Loucy (cell line): ENCODE measurements around the gene PNPLA6.

Experiments
- H2AFZ ChIP-seq: fragments of 200-600 bp; sonication (generic); 2 replicates; pipeline ENCODE4 v1.6.0; 2016; ENCODE audit warnings: antibody characterized with exemption, mild to moderate bottlenecking, low read length, moderate library complexity
- H3F3A ChIP-seq: fragments of 200-600 bp; 2 replicates; pipeline ENCODE4 v1.6.0; 2016; ENCODE audit warnings: antibody characterized with exemption, low read depth, mild to moderate bottlenecking
- H3K27me3 ChIP-seq: fragments of 200-600 bp; sonication (generic); 2 replicates; pipeline ENCODE4 v1.6.1; 2014; ENCODE audit warnings: low read length, mild to moderate bottlenecking; ENCODE audit not compliant: insufficient read depth, poor library complexity, severe bottlenecking
- H3K36me3 ChIP-seq: fragments of 200-600 bp; sonication (generic); 2 replicates; pipeline ENCODE4 v1.6.1; 2016; ENCODE audit warnings: low read length; ENCODE audit not compliant: insufficient read depth
- H3K4me1 ChIP-seq: fragments of 200-600 bp; sonication (generic); 2 replicates; pipeline ENCODE4 v1.5.1; 2014; ENCODE audit warnings: low read length, mild to moderate bottlenecking; ENCODE audit not compliant: insufficient read depth, poor library complexity, severe bottlenecking
- H3K4me2 ChIP-seq: fragments of 200-600 bp; sonication (generic); 2 replicates; pipeline ENCODE4 v1.6.0; 2014; ENCODE audit warnings: antibody characterized with exemption, low read length, low read depth, mild to moderate bottlenecking; ENCODE audit not compliant: poor library complexity, severe bottlenecking
- H3K4me3 ChIP-seq: fragments of 200-600 bp; sonication (generic); 2 replicates; pipeline ENCODE4 v1.5.1; 2014; ENCODE audit warnings: low read length, mild to moderate bottlenecking, mixed read lengths; ENCODE audit not compliant: poor library complexity, severe bottlenecking
- H3K79me2 ChIP-seq: fragments of 200-600 bp; sonication (generic); 2 replicates; pipeline ENCODE4 v1.6.1; 2014; ENCODE audit warnings: low read length; ENCODE audit not compliant: insufficient read depth
- H3K9ac ChIP-seq: fragments of 200-600 bp; sonication (generic); 2 replicates; pipeline ENCODE4 v1.6.0; 2014; ENCODE audit warnings: mild to moderate bottlenecking, low read depth, low read length, moderate library complexity; ENCODE audit not compliant: poor library complexity, severe bottlenecking
- H3K9me2 ChIP-seq: fragments of 200-600 bp; sonication (generic); replicated peaks from 2 replicates; pipeline ENCODE4 v1.6.1; 2016; ENCODE audit warnings: low read depth, low read length, mixed read lengths
- H3K9me3 ChIP-seq: fragments of 200-600 bp; sonication (generic); 2 replicates; pipeline ENCODE4 v1.6.1; 2014; ENCODE audit warnings: mild to moderate bottlenecking, antibody characterized with exemption, low read length, low read depth; ENCODE audit not compliant: insufficient read depth
- H4K20me1 ChIP-seq: fragments of 200-600 bp; sonication (generic); 2 replicates; pipeline ENCODE4 v1.6.0; 2014; ENCODE audit warnings: antibody characterized with exemption, low read length, mild to moderate bottlenecking; ENCODE audit not compliant: insufficient read depth, poor library complexity, severe bottlenecking
- EZH2phosphoT487 ChIP-seq: fragments of 200-600 bp; IDR thresholded peaks from 2 replicates; pipeline ENCODE4 v1.6.1; 2018; ENCODE audit warnings: antibody characterized with exemption, mild to moderate bottlenecking, moderate library complexity, borderline replicate concordance
- TF ChIP-seq, protein P1 (sequence below): fragments of 200-600 bp; sonication (generic); conservative IDR thresholded peaks from 2 replicates; pipeline ENCODE4 v1.5.1; 2014; ENCODE audit warnings: mild to moderate bottlenecking, antibody characterized with exemption, low read length

The PNPLA6 gene

GRCh38 chr19:7541828-7542443, 6.4 kb downstream of the PNPLA6 start:
- no peak overlapping the region for H3K4me3 ChIP-seq
- TF ChIP-seq, protein P1, sequence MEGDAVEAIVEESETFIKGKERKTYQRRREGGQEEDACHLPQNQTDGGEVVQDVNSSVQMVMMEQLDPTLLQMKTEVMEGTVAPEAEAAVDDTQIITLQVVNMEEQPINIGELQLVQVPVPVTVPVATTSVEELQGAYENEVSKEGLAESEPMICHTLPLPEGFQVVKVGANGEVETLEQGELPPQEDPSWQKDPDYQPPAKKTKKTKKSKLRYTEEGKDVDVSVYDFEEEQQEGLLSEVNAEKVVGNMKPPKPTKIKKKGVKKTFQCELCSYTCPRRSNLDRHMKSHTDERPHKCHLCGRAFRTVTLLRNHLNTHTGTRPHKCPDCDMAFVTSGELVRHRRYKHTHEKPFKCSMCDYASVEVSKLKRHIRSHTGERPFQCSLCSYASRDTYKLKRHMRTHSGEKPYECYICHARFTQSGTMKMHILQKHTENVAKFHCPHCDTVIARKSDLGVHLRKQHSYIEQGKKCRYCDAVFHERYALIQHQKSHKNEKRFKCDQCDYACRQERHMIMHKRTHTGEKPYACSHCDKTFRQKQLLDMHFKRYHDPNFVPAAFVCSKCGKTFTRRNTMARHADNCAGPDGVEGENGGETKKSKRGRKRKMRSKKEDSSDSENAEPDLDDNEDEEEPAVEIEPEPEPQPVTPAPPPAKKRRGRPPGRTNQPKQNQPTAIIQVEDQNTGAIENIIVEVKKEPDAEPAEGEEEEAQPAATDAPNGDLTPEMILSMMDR: no peak
- no peak for TF ChIP-seq EZH2phosphoT487
- H2AFZ ChIP-seq: no peak overlapping the region
- H3K4me1 ChIP-seq: peaks cover 9% of the 10 kb centered on the region
- H3K9ac ChIP-seq: no peak overlapping the region
- H3K79me2 ChIP-seq: no peaks in the 10 kb centered on the region
- H3K4me2 ChIP-seq: no peak overlapping the region
- no peaks in the 10 kb centered on the region for H3K36me3 ChIP-seq
- H3K27me3 ChIP-seq: no peaks in the 10 kb centered on the region
- no peaks in the 10 kb centered on the region for H3K9me3 ChIP-seq
- no peaks in the 10 kb centered on the region for H3F3A ChIP-seq
- H4K20me1 ChIP-seq: no peaks in the 10 kb centered on the region
- no peaks in the 10 kb centered on the region for H3K9me2 ChIP-seq

GRCh38 chr19:7542556-7543348, 7.2 kb downstream of the PNPLA6 start:
- H3K4me2 ChIP-seq: no peak overlapping the region
- no peak overlapping the region for H3K9ac ChIP-seq
- no peaks in the 10 kb centered on the region for H3K27me3 ChIP-seq
- TF ChIP-seq EZH2phosphoT487: no peak
- TF ChIP-seq, protein P1: no peak
- H4K20me1 ChIP-seq: no peaks in the 10 kb centered on the region
- H3F3A ChIP-seq: no peaks in the 10 kb centered on the region
- no peaks in the 10 kb centered on the region for H3K79me2 ChIP-seq
- no peaks in the 10 kb centered on the region for H3K9me2 ChIP-seq
- no peak overlapping the region for H3K4me3 ChIP-seq
- H2AFZ ChIP-seq: no peak overlapping the region
- no peaks in the 10 kb centered on the region for H3K9me3 ChIP-seq
- H3K4me1 ChIP-seq: peaks cover 9% of the 10 kb centered on the region
- H3K36me3 ChIP-seq: no peaks in the 10 kb centered on the region

GRCh38 chr19:7544626-7545025, 9.1 kb downstream of the PNPLA6 start:
- H3K4me2 ChIP-seq: no peak overlapping the region
- TF ChIP-seq, protein P1: no peak
- TF ChIP-seq EZH2phosphoT487: no peak
- no peaks in the 10 kb centered on the region for H3K9me3 ChIP-seq
- H3K4me1 ChIP-seq: peaks cover 9% of the 10 kb centered on the region
- H3K79me2 ChIP-seq: no peaks in the 10 kb centered on the region
- H3K4me3 ChIP-seq: no peak overlapping the region
- H3K9me2 ChIP-seq: no peaks in the 10 kb centered on the region
- H2AFZ ChIP-seq: no peak overlapping the region
- no peaks in the 10 kb centered on the region for H3F3A ChIP-seq
- no peaks in the 10 kb centered on the region for H3K36me3 ChIP-seq
- peak overlapping the region; percentile 12 for H3K9ac ChIP-seq
- no peaks in the 10 kb centered on the region for H4K20me1 ChIP-seq
- H3K27me3 ChIP-seq: no peaks in the 10 kb centered on the region
